Left hindlimb (tissue), 1 donor: ENCODE measurements around the gene ARHGEF11.

Experiments used
- DNase-seq: peaks from one replicate; pipeline ENCODE4 v3.0.0-alpha.2; 2018

The ARHGEF11 gene

GRCh38 chr1:156998840-156999500, 46.6 kb downstream of the ARHGEF11 start:
- DNase-seq = no peak

- no peak for DNase-seq
Observed at GRCh38 chr1:156998301-156998700, 47.2 kb downstream of the ARHGEF11 start.

DNA sequence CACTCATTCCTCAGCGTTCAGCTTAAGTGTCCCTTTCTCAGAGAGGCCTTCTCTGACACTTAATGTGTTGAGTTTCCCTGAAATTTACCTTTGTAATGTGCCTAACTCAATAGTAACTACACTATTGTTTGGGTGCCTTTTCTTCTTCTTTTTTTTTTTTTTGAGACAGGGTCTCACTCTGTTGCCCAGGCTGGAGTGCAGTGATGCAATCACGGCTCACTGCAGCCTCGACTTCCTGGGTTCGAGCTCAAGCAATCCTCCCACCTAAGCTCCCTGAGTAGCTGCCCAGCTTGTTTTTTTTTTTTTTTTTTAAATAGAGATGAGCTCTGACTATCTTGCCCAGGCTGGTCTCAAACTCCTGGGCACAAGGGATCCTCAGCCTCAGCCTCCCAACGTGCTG, 50.1 kb downstream of the ARHGEF11 start:
- no peak for DNase-seq

DNA sequence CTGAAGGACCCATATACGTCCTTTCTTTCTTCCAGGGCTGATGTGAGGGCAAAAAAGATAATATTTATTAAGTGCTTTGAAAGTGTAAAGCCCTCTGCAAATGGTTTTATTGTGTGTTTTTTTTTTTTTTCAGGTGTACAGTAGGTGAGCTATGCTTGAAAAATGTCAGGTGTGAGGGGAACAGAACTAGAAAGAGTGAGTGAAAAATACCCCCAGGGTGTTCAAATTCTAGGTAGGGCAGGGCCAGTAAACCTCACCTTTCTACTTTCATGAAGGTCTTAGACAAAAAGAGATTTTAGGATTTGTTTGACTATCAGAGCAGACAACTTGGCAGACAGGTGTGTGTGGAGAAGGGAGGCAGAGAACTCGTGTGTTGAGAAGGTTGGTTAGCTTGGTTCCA, 51.3 kb downstream of the ARHGEF11 start:
- DNase-seq = no peak

GRCh38 chr1:156993426-156994147, 52.0 kb downstream of the ARHGEF11 start:
- DNase-seq = no peak

DNA sequence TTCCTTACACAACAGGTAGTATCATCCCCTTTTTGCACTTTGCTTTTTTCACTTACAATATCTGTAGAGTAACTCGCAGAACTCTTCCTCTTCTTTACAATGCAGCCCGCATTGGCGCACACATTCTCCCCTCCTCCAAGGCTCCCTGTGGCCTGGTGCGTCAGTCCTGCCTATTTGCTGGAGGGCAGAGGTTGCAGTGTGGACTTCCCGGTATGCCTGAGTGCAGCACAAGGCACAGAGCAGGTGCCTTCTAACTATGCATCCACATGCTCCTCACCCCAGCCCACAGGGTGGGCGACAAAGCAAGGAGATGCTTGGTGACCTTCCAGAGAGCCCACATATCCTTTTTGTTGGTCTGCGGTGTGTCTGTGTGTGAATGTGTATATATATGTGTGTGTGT, 53.3 kb downstream of the ARHGEF11 start:
- DNase-seq = no peak

DNA sequence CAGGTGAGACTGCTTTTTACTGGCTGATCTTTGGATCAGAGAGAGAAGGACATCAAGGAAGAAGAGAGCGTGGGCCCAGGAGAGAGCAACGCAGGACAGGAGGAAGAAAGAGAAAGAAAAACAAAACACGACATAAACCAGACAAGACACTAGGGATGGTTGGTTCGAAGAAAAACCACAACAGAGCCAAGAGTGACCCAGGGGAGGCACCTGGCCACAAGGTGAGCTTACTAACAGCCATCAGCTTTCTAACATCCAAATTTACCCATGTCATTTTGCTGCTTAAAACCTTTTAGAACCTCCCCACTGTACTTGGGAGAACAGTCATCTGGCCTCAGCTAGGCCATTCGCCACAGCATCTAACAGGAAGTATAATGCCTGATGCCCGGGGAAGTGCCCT, 57.8 kb downstream of the ARHGEF11 start:
- no peak for DNase-seq

DNA sequence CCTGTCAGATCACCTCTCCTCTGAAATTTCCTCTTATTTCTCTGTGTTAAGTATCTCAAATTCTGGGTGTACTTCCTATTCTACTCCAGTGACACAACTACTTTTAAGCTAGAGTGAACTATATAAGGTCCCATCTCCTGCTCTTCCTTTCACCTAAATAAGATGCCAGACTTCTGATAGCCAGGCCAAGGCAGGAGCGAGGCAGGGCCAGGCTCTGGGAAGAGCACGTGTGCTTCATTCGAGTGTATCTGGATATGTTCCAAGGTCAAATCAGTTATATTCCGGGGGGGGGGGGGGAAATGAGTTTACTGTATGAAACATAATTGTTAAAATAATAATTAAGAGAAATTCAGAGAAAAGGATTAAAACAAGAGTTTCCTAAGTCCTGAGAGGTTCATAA, 65.0 kb downstream of the ARHGEF11 start:
- DNase-seq = no peak

DNA sequence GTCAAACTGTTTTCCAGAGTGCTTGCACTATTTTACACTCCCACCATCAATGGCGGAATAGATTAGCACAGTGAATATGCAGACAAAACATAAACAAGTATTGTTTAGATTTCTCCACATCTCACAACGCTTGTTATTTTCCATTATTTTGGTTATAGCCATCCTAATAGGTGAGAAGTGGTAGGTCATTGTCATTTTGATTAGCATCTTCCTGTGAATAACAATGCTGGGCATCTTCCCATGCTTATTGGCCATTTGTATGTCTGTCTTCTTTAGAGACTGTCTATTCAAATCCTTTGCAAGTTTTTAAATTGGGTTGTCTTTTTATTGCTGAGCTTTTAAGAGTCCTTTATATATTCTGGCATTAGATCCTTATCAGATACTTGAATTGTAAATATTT, 70.5 kb downstream of the ARHGEF11 start:
- DNase-seq = no peak

- DNase-seq = no peak
Observed at GRCh38 chr1:156973417-156973816, 72.1 kb downstream of the ARHGEF11 start.

GRCh38 chr1:156970017-156970416, 75.5 kb downstream of the ARHGEF11 start:
- DNase-seq = no peak

- no peak for DNase-seq
Observed at GRCh38 chr1:156969496-156969895, 76.0 kb downstream of the ARHGEF11 start.

- no peak for DNase-seq
Observed at GRCh38 chr1:156964441-156964840, 81.1 kb downstream of the ARHGEF11 start.

DNA sequence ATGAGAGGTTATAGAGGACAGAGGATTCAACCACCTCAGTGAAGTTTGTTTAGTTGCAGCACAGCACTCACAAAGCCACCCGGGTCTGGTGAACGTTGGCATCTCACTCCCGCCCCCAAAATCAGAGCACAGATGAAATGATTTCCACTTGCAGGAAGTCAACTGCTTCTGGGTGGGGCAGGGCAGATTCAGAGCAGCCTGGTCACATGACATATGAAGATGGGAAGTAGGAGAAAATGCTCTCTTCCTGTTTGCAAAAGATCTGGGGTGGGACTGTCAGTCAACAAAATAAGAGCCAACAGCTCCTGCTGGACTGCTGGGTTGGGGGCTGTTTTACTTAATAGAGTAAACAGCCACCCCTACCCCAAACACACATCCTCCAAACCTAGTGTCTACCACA, 81.9 kb downstream of the ARHGEF11 start:
- no peak for DNase-seq

GRCh38 chr1:156961709-156962108, 83.8 kb downstream of the ARHGEF11 start:
- DNase-seq = no peak

GRCh38 chr1:156959925-156960324, 85.6 kb downstream of the ARHGEF11 start:
- DNase-seq = no peak

GRCh38 chr1:156959414-156959813, 86.1 kb downstream of the ARHGEF11 start:
- no peak for DNase-seq

GRCh38 chr1:156958247-156958714, 87.3 kb downstream of the ARHGEF11 start:
- DNase-seq = no peak

- no peak for DNase-seq
Observed at GRCh38 chr1:156957634-156958033, 87.9 kb downstream of the ARHGEF11 start.

GRCh38 chr1:156956333-156956732, 89.2 kb downstream of the ARHGEF11 start:
- no peak for DNase-seq

GRCh38 chr1:156953571-156953970, 92.0 kb downstream of the ARHGEF11 start:
- DNase-seq = no peak

- no peak for DNase-seq
Observed at GRCh38 chr1:156951371-156951770, 94.2 kb downstream of the ARHGEF11 start.

- no peak for DNase-seq
Observed at GRCh38 chr1:156949127-156949526, 96.4 kb downstream of the ARHGEF11 start.

DNA sequence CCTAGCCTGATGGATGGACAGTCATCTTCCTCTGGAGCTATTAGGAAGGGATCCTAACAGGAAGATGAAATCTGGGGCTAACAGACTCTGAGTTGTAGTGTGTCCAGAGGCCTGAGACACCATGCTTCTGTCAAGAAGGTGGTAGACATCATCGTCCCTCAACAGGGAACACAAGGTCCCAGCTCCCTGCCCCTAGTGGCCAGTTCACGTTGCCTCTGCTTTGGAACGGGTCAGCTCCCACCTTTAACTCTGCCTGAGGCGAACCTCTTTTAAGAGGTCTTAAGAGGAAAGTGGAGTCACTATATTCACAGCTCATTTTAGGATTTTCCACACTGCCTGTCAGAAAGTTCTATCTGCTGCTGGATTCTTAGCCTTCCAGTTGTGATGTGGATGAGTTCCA, 96.8 kb downstream of the ARHGEF11 start:
- no peak for DNase-seq
